ENCODE measurements around the gene GSN.

GSN gene

DNA sequence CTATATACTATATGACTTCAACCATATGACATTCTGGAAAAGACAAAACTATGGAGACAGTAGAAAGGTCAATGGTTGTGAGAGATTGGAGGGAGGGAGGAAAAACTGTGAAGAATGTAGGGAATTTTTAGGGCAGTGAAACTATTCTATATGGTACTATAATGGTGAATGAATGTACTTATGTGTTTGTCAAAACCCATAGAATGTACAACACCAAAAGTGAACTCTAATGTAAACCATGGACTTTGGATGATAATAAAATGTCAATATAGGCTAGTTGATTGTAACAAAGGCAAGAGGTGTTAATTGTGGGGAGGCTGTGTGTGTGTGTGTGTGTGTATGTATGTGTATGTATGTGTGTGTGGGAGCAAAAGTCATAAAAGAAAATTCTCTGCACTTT is 112.9 kb downstream of the GSN start:
- H3K4me1 Mint-ChIP-seq (ENCODE audit: low read depth in 2 of 2), result peaks cover 0 to 3% of the 10 kb centered on the region in 2 donors
- no peaks in the 10 kb centered on the region for H3K9me3 Mint-ChIP-seq
- DNase-seq (no peak), ATAC-seq (replicated peaks) (no peak)
- no peak overlapping the region for H3K27ac Mint-ChIP-seq
- H3K4me3 Mint-ChIP-seq, result no peak overlapping the region
- H3K27me3 Mint-ChIP-seq, result no peaks in the 10 kb centered on the region
- no peaks in the 10 kb centered on the region for H3K36me3 Mint-ChIP-seq (ENCODE audit: insufficient read depth)
